ENCODE results near the gene TMCC3.

DNA sequence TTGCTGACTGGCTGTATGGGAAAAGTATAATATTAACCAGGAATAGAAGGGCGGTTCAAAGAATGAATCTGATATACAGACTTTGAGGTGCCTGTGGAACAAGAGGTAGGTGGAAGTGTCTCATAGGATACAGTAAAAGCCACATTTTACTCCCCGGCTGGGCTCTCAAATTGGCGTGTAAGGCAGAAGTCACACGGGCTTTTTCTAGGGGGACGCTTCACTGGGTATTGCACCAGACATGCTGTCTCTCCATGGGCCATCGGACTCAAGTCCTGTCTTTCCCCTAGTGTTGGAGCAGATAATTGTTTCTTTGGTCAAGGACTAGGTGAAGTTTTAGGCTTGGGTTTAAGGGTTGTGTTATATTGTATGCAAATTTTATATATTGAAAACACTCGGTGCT lies 9.1 kb downstream of the TMCC3 start:
- TF ChIP-seq EZH2 (IDR thresholded peaks at IDR 0.05; ENCODE audit: insufficient read depth, low read length): no peak
- TF ChIP-seq, protein P1, sequence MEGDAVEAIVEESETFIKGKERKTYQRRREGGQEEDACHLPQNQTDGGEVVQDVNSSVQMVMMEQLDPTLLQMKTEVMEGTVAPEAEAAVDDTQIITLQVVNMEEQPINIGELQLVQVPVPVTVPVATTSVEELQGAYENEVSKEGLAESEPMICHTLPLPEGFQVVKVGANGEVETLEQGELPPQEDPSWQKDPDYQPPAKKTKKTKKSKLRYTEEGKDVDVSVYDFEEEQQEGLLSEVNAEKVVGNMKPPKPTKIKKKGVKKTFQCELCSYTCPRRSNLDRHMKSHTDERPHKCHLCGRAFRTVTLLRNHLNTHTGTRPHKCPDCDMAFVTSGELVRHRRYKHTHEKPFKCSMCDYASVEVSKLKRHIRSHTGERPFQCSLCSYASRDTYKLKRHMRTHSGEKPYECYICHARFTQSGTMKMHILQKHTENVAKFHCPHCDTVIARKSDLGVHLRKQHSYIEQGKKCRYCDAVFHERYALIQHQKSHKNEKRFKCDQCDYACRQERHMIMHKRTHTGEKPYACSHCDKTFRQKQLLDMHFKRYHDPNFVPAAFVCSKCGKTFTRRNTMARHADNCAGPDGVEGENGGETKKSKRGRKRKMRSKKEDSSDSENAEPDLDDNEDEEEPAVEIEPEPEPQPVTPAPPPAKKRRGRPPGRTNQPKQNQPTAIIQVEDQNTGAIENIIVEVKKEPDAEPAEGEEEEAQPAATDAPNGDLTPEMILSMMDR (IDR thresholded peaks at IDR 0.05; ENCODE audit: insufficient read depth, low read depth, low read length): no peak

Measured in astrocyte (in vitro differentiated cells and primary cell).